RWPE2 (cell line): ENCODE measurements around the gene YWHAG.

Experiments
- ATAC-seq: fragments of 200-7000 bp; cut with Tn5 transposase; 3 replicates; pipeline ENCODE4 v1.9.1; 2021; ENCODE audit warnings: low read depth
- DNase-seq: peaks from one replicate; pipeline ENCODE4 v3.0.0-alpha.2; 2020; ENCODE audit warnings: low spot score
- H3K27ac ChIP-seq: fragments of 450-650 bp; 2 replicates; pipeline ENCODE4 v1.5.1; 2017; ENCODE audit warnings: mild to moderate bottlenecking; ENCODE audit not compliant: poor library complexity, severe bottlenecking
- H3K27me3 ChIP-seq: fragments of 250-450 bp; sonication (Bioruptor Pico); 2 replicates; pipeline ENCODE4 v1.5.1; 2021; ENCODE audit warnings: mild to moderate bottlenecking, moderate library complexity; ENCODE audit not compliant: insufficient read depth, poor library complexity, severe bottlenecking
- H3K36me3 ChIP-seq: fragments of 250-450 bp; sonication (Bioruptor Pico); 2 replicates; pipeline ENCODE4 v1.5.1; 2020; ENCODE audit warnings: low read depth, mild to moderate bottlenecking, moderate library complexity
- H3K4me1 ChIP-seq: fragments of 250-450 bp; sonication (Bioruptor Pico); 2 replicates; pipeline ENCODE4 v1.5.1; 2021; ENCODE audit warnings: mild to moderate bottlenecking, moderate library complexity; ENCODE audit not compliant: insufficient read depth, poor library complexity, severe bottlenecking
- H3K4me3 ChIP-seq: fragments of 250-450 bp; sonication (Bioruptor Pico); 2 replicates; pipeline ENCODE4 v1.5.1; 2021; ENCODE audit warnings: mild to moderate bottlenecking, moderate library complexity; ENCODE audit not compliant: severe bottlenecking
- H3K9me3 ChIP-seq: fragments of 250-450 bp; sonication (Bioruptor Pico); 2 replicates; pipeline ENCODE4 v1.5.1; 2021; ENCODE audit warnings: mild to moderate bottlenecking, moderate library complexity; ENCODE audit not compliant: severe bottlenecking
- TF ChIP-seq, protein P1 (sequence below): fragments of 450-650 bp; IDR thresholded peaks from one replicate; pipeline ENCODE4 v1.5.1; 2017; ENCODE audit warnings: mild to moderate bottlenecking, moderate library complexity; ENCODE audit not compliant: poor library complexity, severe bottlenecking

YWHAG gene

DNA sequence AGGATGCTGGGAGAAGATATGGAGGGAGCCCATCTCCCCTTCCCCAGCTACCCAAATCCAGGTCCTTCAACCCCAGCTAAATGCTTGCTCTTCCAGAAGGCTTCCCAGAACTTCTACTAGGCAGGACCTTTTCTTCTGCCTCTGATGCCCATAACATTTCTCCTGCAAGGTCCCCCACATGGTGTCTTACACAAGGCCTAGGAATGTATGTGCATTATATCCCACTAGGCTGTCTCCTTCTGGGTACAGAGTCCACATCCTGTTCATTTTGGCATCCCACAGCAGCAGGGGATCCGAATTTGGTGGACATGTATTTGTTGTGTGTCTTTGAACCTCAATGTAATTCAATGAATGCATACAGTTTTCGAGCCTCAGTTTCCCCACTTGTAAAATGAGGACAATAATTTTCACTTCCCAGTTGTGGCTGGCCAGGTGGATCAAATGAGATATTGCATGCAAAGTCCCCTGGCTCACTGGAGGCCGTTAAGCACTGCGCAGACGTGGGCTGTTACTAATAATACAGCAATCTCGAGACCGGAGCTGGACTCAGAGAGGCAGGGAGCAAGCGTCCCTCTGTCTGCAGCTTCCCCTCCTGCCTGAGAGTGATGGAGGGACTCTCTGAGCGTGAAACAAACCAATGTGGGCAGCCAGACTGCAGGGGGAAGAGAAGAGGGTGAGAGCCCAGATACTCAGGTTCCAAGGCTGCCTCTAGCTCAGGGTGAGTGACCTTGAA lies 18.6 kb upstream of the YWHAG start:
- peaks cover 27% of the 10 kb centered on the region for H3K4me1 ChIP-seq
- DNase-seq (no peak), ATAC-seq (no peak)
- no peaks in the 10 kb centered on the region for H3K9me3 ChIP-seq
- H3K4me3 ChIP-seq, result no peak overlapping the region
- TF ChIP-seq, protein P1, sequence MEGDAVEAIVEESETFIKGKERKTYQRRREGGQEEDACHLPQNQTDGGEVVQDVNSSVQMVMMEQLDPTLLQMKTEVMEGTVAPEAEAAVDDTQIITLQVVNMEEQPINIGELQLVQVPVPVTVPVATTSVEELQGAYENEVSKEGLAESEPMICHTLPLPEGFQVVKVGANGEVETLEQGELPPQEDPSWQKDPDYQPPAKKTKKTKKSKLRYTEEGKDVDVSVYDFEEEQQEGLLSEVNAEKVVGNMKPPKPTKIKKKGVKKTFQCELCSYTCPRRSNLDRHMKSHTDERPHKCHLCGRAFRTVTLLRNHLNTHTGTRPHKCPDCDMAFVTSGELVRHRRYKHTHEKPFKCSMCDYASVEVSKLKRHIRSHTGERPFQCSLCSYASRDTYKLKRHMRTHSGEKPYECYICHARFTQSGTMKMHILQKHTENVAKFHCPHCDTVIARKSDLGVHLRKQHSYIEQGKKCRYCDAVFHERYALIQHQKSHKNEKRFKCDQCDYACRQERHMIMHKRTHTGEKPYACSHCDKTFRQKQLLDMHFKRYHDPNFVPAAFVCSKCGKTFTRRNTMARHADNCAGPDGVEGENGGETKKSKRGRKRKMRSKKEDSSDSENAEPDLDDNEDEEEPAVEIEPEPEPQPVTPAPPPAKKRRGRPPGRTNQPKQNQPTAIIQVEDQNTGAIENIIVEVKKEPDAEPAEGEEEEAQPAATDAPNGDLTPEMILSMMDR, result no peak
- no peak overlapping the region for H3K27ac ChIP-seq
- no peaks in the 10 kb centered on the region for H3K27me3 ChIP-seq
- H3K36me3 ChIP-seq, result no peaks in the 10 kb centered on the region

DNA sequence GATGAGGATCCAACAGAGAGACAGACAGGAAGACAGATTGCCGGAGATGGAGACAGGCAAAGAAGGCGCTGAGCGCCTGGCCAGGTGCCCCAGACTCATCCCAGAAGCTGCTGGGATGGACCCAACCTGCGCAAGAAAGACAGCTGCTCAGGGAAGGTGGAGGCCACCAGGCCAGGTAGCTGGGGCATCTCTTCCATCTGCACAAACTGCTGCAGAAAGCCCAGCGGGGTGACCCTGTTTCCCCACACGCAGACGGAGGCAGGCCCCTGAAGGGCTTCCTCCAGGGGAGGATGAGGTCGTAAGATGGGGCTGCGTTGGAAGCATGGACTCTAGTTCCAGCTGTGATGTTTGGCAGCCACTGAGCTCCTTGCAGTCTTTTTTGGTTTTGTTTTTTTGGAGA lies 16.5 kb upstream of the YWHAG start:
- no peak overlapping the region for H3K27ac ChIP-seq
- H3K27me3 ChIP-seq, result no peaks in the 10 kb centered on the region
- H3K4me3 ChIP-seq, result no peak overlapping the region
- H3K4me1 ChIP-seq, result peaks cover 24% of the 10 kb centered on the region
- ATAC-seq (no peak), DNase-seq (no peak)
- H3K9me3 ChIP-seq, result no peaks in the 10 kb centered on the region
- TF ChIP-seq, protein P1, result no peak
- H3K36me3 ChIP-seq, result no peaks in the 10 kb centered on the region

DNA sequence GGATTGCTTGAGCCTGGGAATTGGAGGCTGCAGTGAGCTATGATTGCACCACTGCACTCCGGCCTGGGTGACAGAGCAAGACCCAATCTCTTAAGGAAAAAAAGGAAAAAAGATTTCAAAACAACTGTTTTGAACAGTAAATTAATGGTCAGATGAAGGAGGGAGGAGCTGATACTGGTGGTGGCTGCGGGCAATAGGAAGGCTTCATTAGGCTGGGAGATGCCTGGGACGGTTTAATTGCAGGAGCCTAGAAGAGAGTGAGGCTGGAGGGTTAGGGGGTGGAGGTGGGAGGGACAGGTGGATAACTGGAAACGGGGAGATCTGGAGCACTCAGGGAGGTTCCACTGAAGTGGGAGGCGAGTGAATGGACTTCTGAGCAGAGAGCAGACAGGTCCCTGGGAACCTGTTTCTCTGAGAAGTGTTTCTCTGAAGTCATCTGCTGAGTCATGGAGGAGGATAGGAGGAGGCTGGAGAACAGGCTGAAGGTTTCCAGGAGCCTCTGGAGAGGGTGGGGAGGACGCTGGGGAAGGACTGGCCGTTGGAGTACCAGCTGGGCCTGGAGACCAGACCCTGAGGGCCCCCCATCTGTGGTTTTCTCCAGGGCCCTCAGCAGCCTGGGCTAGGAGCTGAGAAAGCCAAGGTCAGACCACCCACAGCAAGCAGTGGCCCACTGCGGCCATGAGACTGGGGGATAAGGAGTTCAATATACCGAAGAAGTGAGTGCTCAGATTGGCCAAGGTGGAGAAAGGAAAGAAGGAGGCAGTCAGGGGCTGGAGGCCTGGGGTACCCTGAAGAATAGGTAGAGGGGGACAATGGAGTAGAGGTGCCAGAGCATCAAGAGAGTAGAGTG lies 14.4 kb upstream of the YWHAG start:
- H3K9me3 ChIP-seq, result no peaks in the 10 kb centered on the region
- ATAC-seq, result peak; percentile 84

DNA sequence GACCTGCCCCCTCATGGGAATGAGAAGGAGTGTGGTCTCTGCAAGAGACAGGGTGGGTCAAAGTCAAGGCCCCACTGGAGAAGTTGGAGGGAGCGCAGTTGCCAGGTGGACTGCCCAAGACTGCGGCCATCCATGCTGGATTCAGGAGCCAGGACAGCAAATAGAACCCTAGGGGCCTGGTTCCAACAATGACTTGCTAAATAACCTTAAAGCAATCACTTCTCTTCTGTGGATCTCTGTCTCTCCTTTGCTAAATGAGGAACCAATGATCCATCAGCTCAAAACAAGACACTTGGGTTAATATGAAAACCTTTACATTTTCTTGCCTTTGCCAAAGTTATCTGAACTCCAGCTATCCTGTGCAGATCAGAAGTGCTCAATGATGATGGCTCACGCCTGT lies 12.6 kb upstream of the YWHAG start:
- TF ChIP-seq, protein P1, result no peak
- Histone ChIP-seq H3K9me3 (no peaks in the 10 kb centered on the region), H3K36me3 (no peaks in the 10 kb centered on the region), H3K4me3 (no peak overlapping the region), H3K27me3 (no peaks in the 10 kb centered on the region), H3K4me1 (peaks cover 6% of the 10 kb centered on the region), H3K27ac (no peak overlapping the region)
- ATAC-seq (no peak), DNase-seq (no peak)

More for the DNA sequence above, 14.4 kb upstream of the YWHAG start:
- Histone ChIP-seq H3K36me3 (no peaks in the 10 kb centered on the region), H3K4me1 (peaks cover 6% of the 10 kb centered on the region), H3K27ac (no peak overlapping the region), H3K4me3 (no peak overlapping the region), H3K27me3 (no peaks in the 10 kb centered on the region)
- no peak for DNase-seq
- TF ChIP-seq, protein P1, result no peak
